PC-9 (cell line): ENCODE data around the gene FLYWCH2. TPM values are rescaled to one million over a fixed set of nuclear protein-coding genes. Genes with fewer than 3 reads are reported as not detected.

Experiments used
- BruUV-seq: library from RNA; stranded (reverse); fragments of 400-500 nt; replicated peaks from 2 replicates; lab custom pipeline; 2021; lab: Mats Ljungman, UMichigan
- CTCF ChIA-PET: fragments of 300-600 bp; sonication (Branson Sonifier 250); formaldehyde crosslinking; loops from one replicate; lab custom pipeline; 2022; ENCODE audit warnings: antibody characterized with exemption; lab: Charles Lee
- POLR2A ChIA-PET: fragments of 300-600 bp; sonication (Branson Sonifier 250); formaldehyde crosslinking; loops from one replicate; lab custom pipeline; 2022; ENCODE audit warnings: antibody characterized with exemption; ENCODE audit not compliant: unreplicated experiment; lab: Charles Lee
- DNase-seq, 2 experiments: peaks; one replicate each; pipeline versions ENCODE4 v3.0.0 to v3.0.0-alpha.2; 2015 to 2022; ENCODE audit warnings: mixed read lengths in 1 of 2
- H2AFZ ChIP-seq: fragments of 200-600 bp; sonication (generic); 2 replicates; pipeline ENCODE4 v1.8.1; 2017; ENCODE audit warnings: antibody characterized with exemption
- H3F3A ChIP-seq: fragments of 200-600 bp; sonication (generic); 2 replicates; pipeline ENCODE4 v1.8.1; 2017; ENCODE audit warnings: antibody characterized with exemption, mild to moderate bottlenecking, low read depth; ENCODE audit not compliant: insufficient read depth
- H3K27ac ChIP-seq: fragments of 200-600 bp; sonication (generic); 2 replicates; pipeline ENCODE4 v1.6.1; 2016; ENCODE audit warnings: mixed run types
- H3K27me3 ChIP-seq: fragments of 200-600 bp; sonication (generic); 2 replicates; pipeline ENCODE4 v1.6.1; 2016; ENCODE audit warnings: low read depth, mixed run types; ENCODE audit not compliant: insufficient read depth
- H3K36me3 ChIP-seq: fragments of 200-600 bp; sonication (generic); 2 replicates; pipeline ENCODE4 v1.6.1; 2016; ENCODE audit warnings: low read depth, mixed run types
- H3K4me1 ChIP-seq: fragments of 200-600 bp; sonication (generic); replicated peaks from 2 replicates; pipeline ENCODE4 v1.6.1; 2016; ENCODE audit warnings: mixed run types; ENCODE audit not compliant: insufficient read depth
- H3K4me2 ChIP-seq: fragments of 200-600 bp; sonication (generic); 2 replicates; pipeline ENCODE4 v1.6.1; 2017; ENCODE audit warnings: mixed run types
- H3K4me3 ChIP-seq: fragments of 200-600 bp; sonication (generic); 2 replicates; pipeline ENCODE4 v1.6.1; 2016; ENCODE audit warnings: mixed run types
- H3K79me2 ChIP-seq: fragments of 200-600 bp; sonication (generic); 2 replicates; pipeline ENCODE4 v1.6.1; 2017; ENCODE audit warnings: low read depth, mixed run types
- H3K9me2 ChIP-seq: fragments of 200-600 bp; sonication (generic); 2 replicates; pipeline ENCODE4 v1.8.1; 2017; ENCODE audit warnings: mild to moderate bottlenecking; ENCODE audit not compliant: insufficient read depth
- H3K9me3 ChIP-seq: fragments of 200-600 bp; sonication (generic); 2 replicates; pipeline ENCODE4 v1.8.1; 2016; ENCODE audit warnings: low read depth; ENCODE audit not compliant: insufficient read depth
- H4K20me1 ChIP-seq: fragments of 200-600 bp; sonication (generic); 2 replicates; pipeline ENCODE4 v1.8.1; 2017; ENCODE audit not compliant: insufficient read depth
- EZH2 ChIP-seq: fragments of 200-600 bp; sonication (generic); IDR thresholded peaks from 2 replicates; pipeline ENCODE4 v1.8.0; 2017; ENCODE audit warnings: antibody characterized with exemption, low read depth
- intact Hi-C: fragments of 100-400 bp; cut with micrococcal nuclease; formaldehyde crosslinking; loops from one replicate; pipeline ENCODE4 v1.10.0; 2022; ENCODE audit not compliant: unreplicated experiment
- total RNA-seq: library from RNA; stranded (reverse); gene quantifications from 2 replicates; pipeline ENCODE4 v1.2.3, GENCODE V29; 2021
- TF ChIP-seq, protein P1 (sequence below): fragments of 200-600 bp; sonication (generic); conservative IDR thresholded peaks from 2 replicates; pipeline ENCODE4 v1.6.1; 2017; ENCODE audit warnings: mixed run types, antibody characterized with exemption, mild to moderate bottlenecking, moderate library complexity

Gene FLYWCH2
- total RNA-seq, 1 experiment from 2014 or later = 41.5 TPM

DNA sequence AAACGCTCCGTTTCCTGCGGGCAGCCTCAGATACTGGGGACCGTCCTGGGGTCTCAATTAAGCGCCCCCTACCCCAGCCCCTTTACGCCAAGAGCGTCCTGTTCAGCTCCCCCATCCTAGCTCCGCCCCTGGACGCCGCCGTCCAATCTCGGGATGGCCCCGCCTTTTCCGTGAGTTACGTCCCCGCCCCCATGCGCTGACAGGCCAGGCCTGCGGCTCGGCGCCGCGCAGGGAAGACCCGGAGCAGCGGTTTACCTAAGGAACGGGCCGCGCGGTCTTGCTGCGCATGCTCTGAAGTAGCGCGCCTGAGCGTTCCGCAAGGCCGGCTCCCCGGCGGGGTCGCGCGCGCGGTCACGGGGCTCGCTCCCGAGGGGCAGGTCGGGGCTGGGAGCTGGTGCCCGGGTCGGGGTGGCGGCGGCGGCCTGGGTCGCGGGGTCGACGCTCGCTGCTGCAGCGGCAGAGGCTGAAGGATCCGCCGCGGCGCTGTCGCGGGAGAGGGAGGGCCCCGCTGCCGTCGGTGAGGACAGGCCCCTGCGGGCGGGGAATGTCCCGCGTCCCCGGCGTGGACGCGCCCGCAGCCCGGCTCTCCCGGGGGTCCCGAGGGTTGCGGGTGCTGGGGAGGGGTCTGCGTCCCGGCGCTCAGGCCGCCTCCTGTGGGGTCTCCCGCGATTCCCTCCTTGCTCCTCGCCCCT is 28.8 kb downstream of the FLYWCH2 start, which contains the start of gene FLYWCH1:
TSS of gene FLYWCH1 (plus strand) at position 294 of the 692 bp plus-strand sequence. CDS start 17,755 bp downstream, outside the sequence.
- ChIA-PET POLR2A (interaction anchor here (0.5 to 1.3 kb wide), 7 partner anchors 9 to 1234 kb away, joined by 3 to 14 read pairs (median 4); partner anchors contain the start of genes FLYWCH2 and JPT2), CTCF (interaction anchor here (1.0 kb wide), 1 partner anchor 58 kb away, joined by 3 read pairs; no protein-coding TSS in a partner anchor)
- H3K4me3 ChIP-seq = peak within 1 kb of the TSS; percentile 83
- H3K79me2 ChIP-seq = peaks cover 8% of the 10 kb centered on the region
- TF ChIP-seq, protein P1, sequence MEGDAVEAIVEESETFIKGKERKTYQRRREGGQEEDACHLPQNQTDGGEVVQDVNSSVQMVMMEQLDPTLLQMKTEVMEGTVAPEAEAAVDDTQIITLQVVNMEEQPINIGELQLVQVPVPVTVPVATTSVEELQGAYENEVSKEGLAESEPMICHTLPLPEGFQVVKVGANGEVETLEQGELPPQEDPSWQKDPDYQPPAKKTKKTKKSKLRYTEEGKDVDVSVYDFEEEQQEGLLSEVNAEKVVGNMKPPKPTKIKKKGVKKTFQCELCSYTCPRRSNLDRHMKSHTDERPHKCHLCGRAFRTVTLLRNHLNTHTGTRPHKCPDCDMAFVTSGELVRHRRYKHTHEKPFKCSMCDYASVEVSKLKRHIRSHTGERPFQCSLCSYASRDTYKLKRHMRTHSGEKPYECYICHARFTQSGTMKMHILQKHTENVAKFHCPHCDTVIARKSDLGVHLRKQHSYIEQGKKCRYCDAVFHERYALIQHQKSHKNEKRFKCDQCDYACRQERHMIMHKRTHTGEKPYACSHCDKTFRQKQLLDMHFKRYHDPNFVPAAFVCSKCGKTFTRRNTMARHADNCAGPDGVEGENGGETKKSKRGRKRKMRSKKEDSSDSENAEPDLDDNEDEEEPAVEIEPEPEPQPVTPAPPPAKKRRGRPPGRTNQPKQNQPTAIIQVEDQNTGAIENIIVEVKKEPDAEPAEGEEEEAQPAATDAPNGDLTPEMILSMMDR = no peak
- TF ChIP-seq EZH2 = no peak
- H3K27ac ChIP-seq = no peak within 1 kb of the TSS
- no peaks in the 10 kb centered on the region; the same call in 1 of the 2 replicates for H4K20me1 ChIP-seq
- 0 out of 2 replicates have a peak, but pooled peaks cover 8% of the 10 kb centered on the region for H3K36me3 ChIP-seq
- intact Hi-C loops = no loop called here
- BruUV-seq = no TSS peak
- H3K9me3 ChIP-seq = no peaks in the 10 kb centered on the region
- peak within 1 kb of the TSS; percentile 95 for H3K4me2 ChIP-seq
- H3F3A ChIP-seq = peaks cover 39% of the 10 kb centered on the region; the same call in 1 of the 2 replicates
- H2AFZ ChIP-seq = peak within 1 kb of the TSS; percentile 93
- peak; percentile 89 to 99 for DNase-seq
- H3K4me1 ChIP-seq = peaks cover 41% of the 10 kb centered on the region
- H3K9me2 ChIP-seq = no peaks in the 10 kb centered on the region
- H3K27me3 ChIP-seq = no peaks in the 10 kb centered on the region

DNA sequence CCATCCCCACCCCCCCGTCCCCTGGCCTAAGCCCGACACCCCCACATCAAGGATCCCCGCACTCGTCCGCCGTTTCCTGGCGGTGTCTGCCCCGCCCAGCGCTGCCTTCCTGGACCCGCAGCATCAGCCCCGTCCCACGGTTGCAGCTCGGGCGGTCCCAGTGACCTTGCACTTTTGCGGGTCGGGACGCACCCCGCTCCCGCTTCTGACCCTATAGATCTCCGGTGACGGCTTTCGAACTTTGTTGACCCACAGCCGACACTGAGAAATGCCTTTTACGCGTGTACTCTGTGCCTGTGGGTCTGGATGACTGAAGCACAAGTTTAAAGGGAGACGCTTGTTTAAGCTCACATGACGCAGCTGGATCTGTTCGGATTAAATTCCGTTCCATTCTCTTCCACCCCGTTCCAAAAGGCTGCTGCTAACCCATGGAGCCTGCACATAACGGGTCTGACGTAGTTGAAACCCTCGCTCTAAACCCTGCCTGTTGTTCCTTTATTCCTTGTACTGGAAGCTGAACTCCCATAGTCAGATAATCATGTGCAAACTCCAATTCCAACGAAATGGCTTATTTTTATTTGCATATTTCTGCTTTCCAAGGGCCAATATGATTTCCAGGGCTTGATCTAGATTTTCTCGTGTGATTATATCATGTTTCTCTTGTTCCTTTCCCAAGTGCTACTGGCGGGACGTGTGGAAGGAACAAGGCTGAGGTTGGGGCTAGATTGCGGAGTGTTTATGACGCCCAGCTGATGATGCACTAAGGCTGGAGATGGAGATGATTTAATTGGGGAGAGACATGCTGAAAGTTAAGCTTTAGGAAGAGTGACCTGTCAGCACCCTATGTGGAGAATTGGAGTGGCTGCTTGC is 29.6 kb downstream of the FLYWCH2 start:
- Histone ChIP-seq H3K36me3 (0 out of 2 replicates have a peak, but pooled peaks cover 8% of the 10 kb centered on the region), H3K4me3 (peak overlapping the region; percentile 83), H3K4me2 (peak overlapping the region; percentile 95), H3K27ac (no peak overlapping the region), H3F3A (peaks cover 41% of the 10 kb centered on the region; the same call in 1 of the 2 replicates), H3K4me1 (peaks cover 36% of the 10 kb centered on the region), H3K9me2 (no peaks in the 10 kb centered on the region), H2AFZ (peak overlapping the region; percentile 91), H3K79me2 (peaks cover 8% of the 10 kb centered on the region), H4K20me1 (no peaks in the 10 kb centered on the region; the same call in 1 of the 2 replicates), H3K9me3 (no peaks in the 10 kb centered on the region), H3K27me3 (no peaks in the 10 kb centered on the region)
- peak in 1 of 2 experiments; percentile 25 for DNase-seq
- ChIA-PET POLR2A (interaction anchor here (0.5 to 1.3 kb wide), 2 partner anchors 30 to 822 kb away, joined by 11 to 14 read pairs; partner anchors contain the start of gene FLYWCH2), CTCF (interaction anchor here (1.0 kb wide), 1 partner anchor 57 kb away, joined by 3 read pairs; no protein-coding TSS in a partner anchor)
- no peak for TF ChIP-seq EZH2
- TF ChIP-seq, protein P1 = no peak
- TSS peak; percentile 39 for BruUV-seq
- intact Hi-C loops = no loop called here

DNA sequence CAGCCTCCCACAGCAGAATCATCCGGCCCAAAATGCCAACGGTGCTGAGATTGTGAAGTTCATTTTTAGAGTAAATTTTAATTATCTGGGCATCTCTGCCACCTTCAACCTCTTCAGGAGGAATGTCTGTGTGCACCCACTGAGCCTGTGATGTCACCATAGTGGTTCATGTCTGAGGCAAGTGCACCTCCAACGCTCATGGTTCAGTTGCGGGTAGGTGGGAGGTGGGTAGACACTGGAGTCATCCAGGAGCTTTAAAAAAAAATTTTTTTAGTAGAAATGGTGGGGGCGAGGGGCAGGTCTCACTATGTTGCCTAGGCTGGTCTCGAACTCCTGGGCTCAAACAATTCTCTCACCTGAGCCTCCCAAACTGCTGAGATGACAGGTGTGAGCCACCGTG is 30.6 kb downstream of the FLYWCH2 start:
- no TSS peak for BruUV-seq
- H3K4me1 ChIP-seq = peaks cover 34% of the 10 kb centered on the region

More for the DNA sequence above, 30.6 kb downstream of the FLYWCH2 start:
- Histone ChIP-seq H2AFZ (no peak overlapping the region), H3F3A (peaks cover 39% of the 10 kb centered on the region; the same call in 1 of the 2 replicates), H3K36me3 (0 out of 2 replicates have a peak, but pooled peaks cover 8% of the 10 kb centered on the region), H3K9me3 (no peaks in the 10 kb centered on the region), H3K4me3 (no peak overlapping the region), H4K20me1 (no peaks in the 10 kb centered on the region; the same call in 1 of the 2 replicates), H3K9me2 (no peaks in the 10 kb centered on the region), H3K79me2 (peaks cover 8% of the 10 kb centered on the region), H3K27ac (no peak overlapping the region), H3K4me2 (peak overlapping the region; percentile 95; the same call in 1 of the 2 replicates), H3K27me3 (no peaks in the 10 kb centered on the region)
- ChIA-PET POLR2A (no interaction called here), CTCF (no interaction called here)
- intact Hi-C loops = no loop called here
- TF ChIP-seq, protein P1 = no peak
- no peak for TF ChIP-seq EZH2
- no peak for DNase-seq
